NCI-H69 (cell line): Measurements from ENCODE around the gene RGPD5.
"Not testable (repeated sequence)": the region's sequence is repeated elsewhere in the genome, so short reads cannot be mapped to it uniquely, and the experiment has no call there.

Source experiments
- DNase-seq: peaks from one replicate; lab custom pipeline; 2025; lab: John Stamatoyannopoulos, UW

Gene RGPD5

DNA sequence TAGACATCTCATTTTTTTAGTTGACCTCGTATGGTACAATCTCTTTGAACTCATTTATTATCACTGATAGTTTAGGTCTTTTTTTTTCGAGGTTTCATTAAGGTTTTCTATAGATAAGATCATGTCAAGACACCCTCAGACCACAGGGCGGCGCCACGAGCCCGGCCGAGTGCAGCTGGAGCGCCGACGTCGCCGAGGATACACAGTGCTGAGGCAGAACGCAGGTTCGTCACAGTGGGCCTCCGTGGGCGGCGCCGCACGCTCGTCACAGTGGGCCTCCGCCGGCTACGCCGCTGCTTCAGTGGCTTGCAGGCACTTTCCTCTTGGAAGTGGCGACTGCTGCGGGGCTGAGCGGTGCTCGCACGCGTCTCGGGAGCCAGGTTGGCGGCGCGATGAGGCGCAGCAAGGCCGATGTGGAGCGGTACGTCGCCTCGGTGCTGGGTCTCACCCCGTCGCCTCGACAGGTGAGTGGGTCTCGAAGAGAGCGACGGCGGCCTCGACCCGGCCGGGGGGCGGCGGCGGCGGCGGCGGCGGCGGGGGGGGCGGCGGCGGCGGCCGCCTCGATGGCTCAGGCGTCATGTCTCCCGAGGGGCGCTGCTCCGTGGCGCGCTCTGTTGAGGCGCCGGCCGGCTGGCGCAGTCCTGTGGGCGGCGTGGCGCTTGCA lies at the start of gene RGPD5:
Gene RGPD5 (plus strand): TSS at position 232 of the 664 bp plus-strand sequence. CDS start 161 bp downstream, at position 393.
- DNase-seq: not testable (repeated sequence)

DNA sequence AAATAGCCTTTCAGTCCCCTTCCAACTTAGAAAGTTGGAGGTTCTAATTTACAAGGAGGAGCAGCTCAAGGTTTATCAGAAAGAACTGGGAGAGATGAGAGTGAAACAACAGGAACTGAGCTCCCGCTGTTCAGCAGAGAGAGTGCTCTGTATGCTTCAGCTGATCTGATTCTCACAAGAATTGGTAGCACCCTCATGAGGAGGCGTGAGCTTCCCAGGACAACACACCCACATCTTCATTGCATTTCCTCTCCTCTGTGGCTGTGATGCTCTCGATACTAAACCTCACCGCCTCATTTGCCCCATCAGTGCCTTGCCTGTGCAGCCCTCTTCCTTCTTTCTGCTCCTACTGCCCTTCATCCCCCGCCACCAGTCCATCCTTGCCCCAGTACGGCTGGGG lies 42.5 kb upstream of the RGPD5 start:
- DNase-seq: not testable (repeated sequence)

DNA sequence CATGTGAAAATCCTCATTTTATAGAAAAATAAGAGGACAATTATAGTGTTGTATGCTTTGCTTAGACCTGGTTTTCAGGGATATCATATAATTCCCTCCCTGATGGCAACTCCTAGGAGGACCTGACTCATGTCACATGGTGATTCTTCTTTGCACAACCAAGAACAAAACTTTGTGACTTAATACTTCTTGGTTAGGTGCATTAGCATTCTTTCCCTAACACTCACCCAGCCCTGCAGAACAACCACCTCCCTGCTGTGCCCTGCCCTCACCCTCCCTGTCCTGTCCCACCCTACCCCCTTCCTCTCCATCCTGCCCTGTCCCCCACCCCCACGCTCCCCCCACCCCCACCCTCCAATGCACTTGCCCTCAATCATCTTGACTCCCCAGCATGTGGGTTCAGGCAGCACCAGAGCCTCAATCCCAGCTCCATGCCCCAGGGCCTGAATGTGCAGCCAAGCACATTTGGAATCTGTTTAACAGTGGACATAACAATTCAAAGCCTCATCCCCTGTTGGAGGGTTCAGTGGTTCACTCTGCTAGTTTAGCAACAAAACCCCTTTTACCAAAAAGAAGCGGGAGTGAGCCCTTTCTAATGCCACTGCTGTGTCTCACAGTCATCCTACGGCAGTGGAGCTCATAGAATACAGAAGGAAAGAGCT lies 36.8 kb upstream of the RGPD5 start:
- not testable (repeated sequence) for DNase-seq

GRCh38 chr2:109760265-109761042 lies 33.7 kb upstream of the RGPD5 start:
- DNase-seq: not testable (repeated sequence)

DNA sequence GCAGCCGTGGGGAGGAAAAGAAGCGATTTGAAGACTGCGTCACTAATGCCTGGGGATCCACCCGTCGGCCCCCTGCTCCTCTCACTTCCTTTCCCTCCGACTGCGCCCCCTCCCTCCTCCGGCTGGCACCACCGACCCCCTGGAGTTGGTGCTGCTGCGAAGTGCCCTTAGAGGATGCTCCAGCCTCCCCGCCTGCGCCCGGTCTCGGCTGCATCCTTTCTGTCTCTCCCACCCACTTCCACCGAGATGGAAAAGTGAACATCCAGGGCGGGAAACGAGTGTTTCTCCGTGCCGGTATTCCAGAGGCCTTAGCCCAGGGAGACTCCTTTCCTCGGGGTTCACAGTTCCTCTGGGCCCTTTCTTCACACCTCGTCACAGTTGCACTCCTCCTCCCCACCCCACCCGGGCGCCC lies 33.1 kb upstream of the RGPD5 start:
- not testable (repeated sequence) for DNase-seq

- DNase-seq: not testable (repeated sequence)
These were observed 32.1 kb upstream of the RGPD5 start for GRCh38 chr2:109761976-109762375.

DNA sequence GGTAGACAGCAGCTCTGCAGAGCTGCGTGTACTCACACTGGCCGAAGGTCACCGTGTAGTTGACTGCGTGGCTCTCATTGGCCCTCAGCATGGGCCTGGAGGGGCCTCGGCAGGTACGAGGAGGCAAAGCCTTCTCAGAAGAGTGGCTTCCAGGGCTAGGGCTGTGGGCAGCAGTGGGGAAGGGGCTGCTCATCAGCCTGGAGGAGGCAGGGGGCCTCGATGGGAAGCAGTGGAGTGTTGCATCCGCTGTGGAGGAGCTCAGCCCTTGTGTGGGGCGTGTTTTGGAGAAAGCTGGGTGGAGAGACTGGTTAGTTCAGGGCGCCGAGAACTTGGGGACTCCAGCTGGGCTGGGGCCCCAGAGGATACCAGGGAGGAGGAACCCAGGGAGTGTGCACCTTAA lies 28.0 kb upstream of the RGPD5 start:
- DNase-seq: not testable (repeated sequence)

- DNase-seq: not testable (repeated sequence)
These were observed 27.1 kb upstream of the RGPD5 start for GRCh38 chr2:109766886-109767578.

- DNase-seq: not testable (repeated sequence)
These were observed 25.2 kb upstream of the RGPD5 start for GRCh38 chr2:109768934-109769333.

DNA sequence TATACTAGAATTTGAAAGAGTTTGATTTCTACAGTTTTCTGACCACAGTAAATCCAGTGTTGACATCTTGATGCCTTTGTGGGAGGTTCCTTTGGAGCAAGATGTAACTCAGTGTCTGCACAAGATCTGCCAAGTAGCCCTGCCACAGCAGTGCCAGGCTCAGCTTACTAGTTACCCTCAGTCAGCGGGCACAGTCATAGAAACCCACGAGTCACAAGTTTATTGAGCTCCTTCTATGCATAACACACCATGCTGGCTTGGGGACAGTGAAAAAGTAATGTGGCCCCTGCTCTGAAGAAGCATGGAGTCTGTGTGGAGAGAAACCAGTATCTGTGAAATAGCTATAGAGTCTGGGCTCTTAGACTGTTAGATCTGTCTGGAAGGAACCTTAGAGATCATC lies 15.0 kb upstream of the RGPD5 start:
- not testable (repeated sequence) for DNase-seq

DNA sequence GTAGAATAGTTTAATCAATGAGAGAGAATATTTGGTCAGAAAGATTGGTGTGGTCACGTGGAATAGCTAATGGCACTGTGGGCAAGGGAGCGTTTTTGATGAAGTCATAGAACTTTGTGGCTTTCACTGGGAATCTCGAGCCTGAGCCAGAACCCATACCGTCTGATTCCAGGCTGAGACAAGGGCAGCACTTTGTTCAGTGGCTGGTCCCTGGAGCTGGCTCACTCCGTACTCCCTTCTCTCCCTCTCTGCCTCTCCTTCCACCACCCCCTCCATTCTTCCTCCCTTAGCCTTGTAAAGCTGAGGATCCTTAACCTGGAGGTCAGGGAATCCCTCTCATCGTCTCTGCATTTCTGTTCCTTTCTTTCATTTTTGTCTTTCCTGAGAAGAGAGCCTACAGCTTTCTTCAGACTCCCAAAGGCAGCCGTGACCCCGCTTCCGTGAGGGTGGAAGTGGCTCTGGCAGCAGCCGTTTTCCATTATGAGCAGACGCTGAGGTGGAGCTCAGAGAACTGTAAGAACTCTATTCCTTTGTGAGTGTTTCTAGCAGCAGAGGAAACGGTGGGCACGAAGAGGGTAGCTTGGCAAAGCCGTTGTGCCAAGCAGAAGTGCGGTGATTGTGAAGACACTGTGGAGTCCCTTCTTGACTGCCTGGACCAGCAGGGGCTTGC lies 12.8 kb upstream of the RGPD5 start:
- not testable (repeated sequence) for DNase-seq

DNA sequence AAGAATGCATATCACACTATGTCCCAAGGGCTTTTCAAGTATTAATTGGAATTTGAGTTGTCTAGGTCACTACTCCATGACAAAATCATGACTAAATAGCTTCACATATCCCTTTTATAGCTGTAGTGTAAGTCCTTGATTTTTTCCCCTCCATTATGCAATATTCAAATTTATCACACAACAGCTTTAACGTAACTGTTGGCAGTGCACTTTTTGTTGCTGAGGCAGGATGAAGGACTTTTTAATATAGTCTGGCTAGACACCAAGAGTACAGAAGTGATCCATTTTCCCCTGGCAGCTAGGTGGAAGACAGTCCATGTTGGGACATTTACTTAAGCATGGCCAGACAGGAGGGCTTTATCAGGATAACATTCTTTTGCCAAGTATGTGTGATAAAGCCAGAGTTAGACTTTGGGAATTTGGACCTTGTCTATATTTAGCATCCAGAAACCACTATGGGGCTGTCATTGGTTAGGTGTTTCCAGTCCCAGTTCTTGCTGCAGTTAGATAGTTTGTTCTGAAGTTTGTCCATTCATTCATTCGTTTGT lies 11.6 kb upstream of the RGPD5 start:
- DNase-seq: not testable (repeated sequence)

DNA sequence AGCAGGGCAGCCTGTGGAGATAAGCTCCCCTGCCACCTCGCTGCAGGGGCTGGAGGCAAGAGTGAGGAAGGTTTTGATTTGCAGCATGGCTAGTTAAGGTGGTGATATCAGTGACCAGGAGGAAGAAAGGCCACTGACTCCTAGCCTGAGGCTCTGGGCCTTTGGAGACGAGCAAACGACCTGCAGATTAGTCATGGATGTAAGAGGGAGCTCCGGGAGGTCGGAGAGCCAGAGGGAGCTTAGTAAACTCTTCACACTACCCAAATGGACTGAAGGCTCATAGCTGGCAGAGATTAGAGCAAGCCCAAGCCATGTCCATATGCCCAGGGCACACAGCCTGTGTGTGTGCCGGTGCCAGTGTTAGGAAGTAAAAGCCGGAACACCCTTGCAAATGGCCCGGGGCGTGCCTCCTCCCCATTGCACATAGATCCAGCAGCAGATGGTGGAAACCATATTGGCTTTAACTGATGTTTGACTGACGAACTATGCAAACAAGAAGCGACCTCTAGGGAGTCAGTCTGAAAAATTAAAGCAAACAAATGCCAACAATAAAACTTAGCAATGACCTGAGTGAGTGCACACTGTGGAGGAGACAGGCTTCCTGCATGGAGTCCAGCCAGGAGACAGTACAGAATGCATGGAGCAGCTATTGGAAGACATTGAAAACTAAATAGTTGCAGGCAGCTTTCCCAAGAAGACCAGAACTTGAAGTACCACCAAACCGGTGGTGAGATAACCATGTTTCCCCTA lies 2.4 kb upstream of the RGPD5 start:
- DNase-seq: not testable (repeated sequence)

GRCh38 chr2:109792659-109793058 lies 1.4 kb upstream of the RGPD5 start:
- not testable (repeated sequence) for DNase-seq

GRCh38 chr2:109871129-109871751 lies 77.1 kb downstream of the RGPD5 start:
- not testable (repeated sequence) for DNase-seq

GRCh38 chr2:109876625-109877024 lies 82.5 kb downstream of the RGPD5 start:
- DNase-seq: not testable (repeated sequence)

- DNase-seq: not testable (repeated sequence)
These were observed 88.0 kb downstream of the RGPD5 start for GRCh38 chr2:109882112-109882511.

DNA sequence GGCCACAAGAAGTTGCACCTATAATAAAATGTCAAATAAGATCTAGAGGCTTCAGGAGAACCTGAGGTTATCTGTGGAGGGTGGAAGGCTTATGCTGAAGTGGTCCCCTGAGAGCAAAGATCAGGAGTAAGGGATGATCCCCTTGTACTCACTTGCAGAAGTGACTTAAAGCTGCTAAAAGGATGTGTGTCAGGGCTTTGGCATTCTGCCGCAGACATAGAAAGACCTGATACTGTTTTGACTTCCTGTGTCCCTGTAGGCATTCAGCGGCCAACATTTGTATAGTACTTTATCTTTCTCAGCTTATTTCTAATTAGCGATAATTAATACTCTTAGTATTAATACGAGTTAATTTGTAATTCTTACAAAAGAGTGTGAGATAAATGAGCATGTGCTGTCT lies 94.3 kb downstream of the RGPD5 start:
- DNase-seq: not testable (repeated sequence)

DNA sequence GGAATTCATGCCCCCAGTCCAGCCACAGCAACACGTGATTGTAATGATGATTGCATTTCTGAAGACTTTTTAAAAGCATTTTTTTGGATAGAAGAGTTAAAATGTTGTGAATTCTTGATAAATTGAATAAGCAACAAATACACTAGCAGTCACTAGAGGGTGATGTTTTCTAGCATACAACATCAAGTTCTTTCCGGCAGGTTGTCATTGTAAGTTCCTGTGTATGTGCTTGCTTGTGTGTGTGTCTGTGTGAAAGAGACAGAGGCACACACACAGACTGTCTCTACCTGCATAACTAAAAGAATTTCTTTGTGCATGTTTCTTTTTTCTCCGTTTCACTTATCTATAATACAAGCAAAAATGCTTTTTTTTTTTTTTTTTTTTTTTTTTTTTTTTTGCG lies 95.8 kb downstream of the RGPD5 start:
- not testable (repeated sequence) for DNase-seq

DNA sequence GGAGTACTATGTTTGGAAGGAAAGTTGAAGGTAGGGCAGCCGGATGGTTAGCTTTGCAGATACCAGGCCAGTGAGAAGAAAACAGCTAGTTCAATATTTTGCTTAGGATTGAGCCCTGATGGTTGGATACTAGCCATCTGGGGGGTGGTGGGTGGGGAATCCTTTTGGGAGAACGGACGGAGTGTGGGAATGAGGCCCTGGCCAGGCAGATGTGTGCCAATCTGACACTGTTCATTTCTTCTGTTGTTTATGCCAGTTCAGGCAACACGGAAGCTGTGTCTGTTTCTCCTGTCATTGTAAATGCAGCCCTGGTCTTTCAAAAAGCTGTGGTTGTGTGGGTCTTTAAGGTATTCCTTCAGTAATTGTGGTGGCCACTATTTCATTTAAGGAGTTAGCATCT lies 96.9 kb downstream of the RGPD5 start:
- not testable (repeated sequence) for DNase-seq
